Measurements from ENCODE around the gene LMCD1. TPM values are rescaled to one million over a fixed set of nuclear protein-coding genes. Genes with fewer than 3 reads are reported as not detected.

LMCD1 gene
- total and polyA plus RNA-seq, 2 of the 8 experiments (the other 6 are each of a cell fraction or from before 2014, with no cell fraction given) = 12.3 to 26.5 TPM

GRCh38 chr3:8579943-8580342 is 78.3 kb downstream of the LMCD1 start:
- Histone ChIP-seq H3K23me2 (ENCODE audit: low read depth, low read length) (no peaks in the 10 kb centered on the region), H2BK15ac (ENCODE audit: low read length) (no peak overlapping the region), H2BK120ac (replicated peaks; ENCODE audit: low read depth, low read length) (no peak overlapping the region), H2BK12ac (ENCODE audit: low read depth, low read length) (no peak overlapping the region), H3K56ac (replicated peaks; ENCODE audit: insufficient read length, low read depth, low read length) (no peak overlapping the region), H3K79me1 (ENCODE audit: low read depth, low read length) (no peaks in the 10 kb centered on the region), H3K27ac (ENCODE audit: low read depth, low read length) (no peak overlapping the region), H3K27me3 (replicated peaks in 1 of 4; ENCODE audit: control insufficient read depth in 3 of 4, extremely low read depth in 1 of 4, insufficient read depth in 3 of 4, low read length in 3 of 4) (no peaks in the 10 kb centered on the region), H3K36me3 (ENCODE audit: control insufficient read depth in 2 of 4, insufficient read depth in 4 of 4, low read length in 3 of 4) (no peaks in the 10 kb centered on the region), H3K4me1 (replicated peaks in 1 of 4; ENCODE audit: control insufficient read depth in 3 of 4, insufficient read depth in 4 of 4, low read length in 3 of 4) (no peaks in the 10 kb centered on the region), H3K9ac (replicated peaks in 1 of 4; ENCODE audit: extremely low read depth in 1 of 4, low read depth in 3 of 4, low read length in 3 of 4) (no peak overlapping the region), H4K20me1 (replicated peaks in 1 of 2; ENCODE audit: control insufficient read depth in 1 of 2, insufficient read depth in 2 of 2, low read length in 2 of 2) (no peaks in the 10 kb centered on the region), H3K23ac (ENCODE audit: insufficient read length) (no peak overlapping the region), H2AK5ac (ENCODE audit: low read depth, low read length) (no peak overlapping the region), H2AFZ (ENCODE audit: low read length) (no peak overlapping the region), H4K91ac (replicated peaks; ENCODE audit: insufficient read length, low read length) (no peak overlapping the region), H3K9me3 (ENCODE audit: insufficient read depth in 2 of 2, low read depth in 1 of 2, low read length in 1 of 2) (no peaks in the 10 kb centered on the region), H3K14ac (ENCODE audit: insufficient read length) (no peak overlapping the region), H2BK20ac (ENCODE audit: low read length) (no peak overlapping the region), H3K4ac (replicated peaks; ENCODE audit: insufficient read length, low read depth, low read length) (no peak overlapping the region), H3K4me3 (ENCODE audit: extremely low read depth in 1 of 4, insufficient read depth in 2 of 4, low read depth in 3 of 4, low read length in 4 of 4) (no peak overlapping the region), H4K8ac (ENCODE audit: extremely low read depth, insufficient read depth, low read length) (no peak overlapping the region), H3K18ac (ENCODE audit: extremely low read depth, low read length) (no peak overlapping the region), H2BK5ac (ENCODE audit: low read depth, low read length) (no peak overlapping the region), H4K5ac (ENCODE audit: insufficient read length, low read depth, low read length) (no peak overlapping the region), H3K4me2 (ENCODE audit: insufficient read depth in 1 of 2, low read depth in 2 of 2, low read length in 2 of 2) (no peak overlapping the region), H3K79me2 (ENCODE audit: control insufficient read depth in 1 of 2, insufficient read depth in 2 of 2, low read length in 2 of 2) (no peaks in the 10 kb centered on the region)
- POLR2A ChIA-PET (ENCODE audit: partially characterized antibody) = no interaction called here
- FAIRE-seq (no peak), DNase-seq (ENCODE audit: low read depth in 1 of 2, low spot score in 2 of 2) (no peak)
- 91% methylated on average over 5 of the region's 5 CpGs; no CpG with 5 or more reads in 1 of the 2 experiments for WGBS, 2 experiments (ENCODE audit: extremely low coverage in 1 of 2, insufficient coverage in 1 of 2, insufficient read length in 1 of 2, insufficient replicate concordance in 2 of 2, low coverage in 1 of 2, low lambda C conversion rate in 2 of 2, missing lambda C conversion rate in 1 of 2)
- no peak for TF ChIP-seq TEAD4 (IDR thresholded peaks at IDR 0.05; ENCODE audit: low read depth, low read length)
- TF ChIP-seq KDM5A (IDR thresholded peaks at IDR 0.05; ENCODE audit: low read length) = no peak
- no peak for TF ChIP-seq KDM4A (IDR thresholded peaks at IDR 0.05; ENCODE audit: low read depth, low read length, severe bottlenecking)
- TF ChIP-seq TCF12 (IDR thresholded peaks at IDR 0.05; ENCODE audit: low read depth, low read length) = no peak
- no peak for TF ChIP-seq RNF2 (IDR thresholded peaks at IDR 0.05; ENCODE audit: borderline replicate concordance, low read depth, low read length, missing control alignments, poor library complexity, severe bottlenecking)
- no peak for TF ChIP-seq SUZ12 (IDR thresholded peaks at IDR 0.05; ENCODE audit: low read length)
- no peak for TF ChIP-seq POLR2A (IDR thresholded peaks at IDR 0.05; ENCODE audit: control extremely low read depth in 1 of 2, low read depth in 2 of 2, low read length in 2 of 2)
- no peak for TF ChIP-seq RAD21 (IDR thresholded peaks at IDR 0.05 in 1 of 2, conservative IDR thresholded peaks at IDR 0.05 in 1 of 2; ENCODE audit: low read depth in 2 of 2, low read length in 2 of 2)
- TF ChIP-seq GTF2F1 (IDR thresholded peaks at IDR 0.05; ENCODE audit: borderline replicate concordance, low read depth, low read length) = no peak
- no peak for TF ChIP-seq USF2 (IDR thresholded peaks at IDR 0.05; ENCODE audit: low read length)
- TF ChIP-seq EP300 (IDR thresholded peaks at IDR 0.05; ENCODE audit: borderline replicate concordance in 1 of 2, low read depth in 2 of 2, low read length in 2 of 2) = no peak
- CTCF ChIA-PET (ENCODE audit: partially characterized antibody) = no interaction called here

Measured in H1 (cell line).